Stimulated activated CD4-positive, alpha-beta T cell treated with anti-CD3 and anti-CD28 coated beads, Interleukin-2, amount 100 ng/mL, for 4 hours (primary cell): ENCODE measurements around the gene ZNF524.

Experiments used
- DNase-seq: peaks from one replicate; pipeline ENCODE4 v3.0.0-alpha.2; 2020; ENCODE audit warnings: low read depth

ZNF524 gene

DNA sequence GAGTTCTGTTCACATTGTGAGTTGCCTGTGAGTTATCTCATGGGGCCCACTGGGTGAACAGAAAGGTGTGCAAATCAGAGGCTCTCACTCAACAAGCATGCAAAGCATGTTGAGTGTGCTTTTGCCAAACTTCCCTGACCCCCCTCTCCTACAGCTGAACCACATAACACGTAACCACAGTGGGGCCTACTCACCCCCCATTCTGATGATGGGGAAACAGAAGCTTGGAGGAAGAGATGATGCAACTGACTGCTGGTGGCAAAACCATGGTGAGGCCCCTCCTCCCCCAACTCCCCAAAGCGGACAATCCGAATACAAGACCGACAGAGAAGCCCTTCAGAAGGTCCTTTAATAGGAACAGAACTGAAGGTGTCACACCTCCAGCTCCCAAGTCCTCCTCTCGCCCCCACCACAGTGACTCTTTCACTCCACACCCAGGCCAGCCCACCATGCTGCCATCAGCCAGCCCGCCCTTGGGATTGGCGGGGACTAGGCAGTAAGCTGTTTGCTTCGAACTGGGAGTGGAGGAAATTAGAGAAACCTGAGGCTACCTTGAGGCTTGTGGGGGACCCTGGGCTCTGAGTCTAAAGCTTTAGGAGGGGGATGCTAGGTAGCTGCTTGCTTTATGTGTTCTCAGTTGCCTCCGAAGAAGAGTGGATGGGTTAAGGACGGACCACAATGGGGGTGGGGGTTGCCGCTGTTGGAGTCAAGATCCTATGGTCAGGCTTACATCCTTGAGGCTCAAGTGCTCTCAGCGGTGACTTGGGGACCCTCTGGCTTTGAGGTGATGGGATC lies 20.5 kb downstream of the ZNF524 start:
- no peak for DNase-seq

DNA sequence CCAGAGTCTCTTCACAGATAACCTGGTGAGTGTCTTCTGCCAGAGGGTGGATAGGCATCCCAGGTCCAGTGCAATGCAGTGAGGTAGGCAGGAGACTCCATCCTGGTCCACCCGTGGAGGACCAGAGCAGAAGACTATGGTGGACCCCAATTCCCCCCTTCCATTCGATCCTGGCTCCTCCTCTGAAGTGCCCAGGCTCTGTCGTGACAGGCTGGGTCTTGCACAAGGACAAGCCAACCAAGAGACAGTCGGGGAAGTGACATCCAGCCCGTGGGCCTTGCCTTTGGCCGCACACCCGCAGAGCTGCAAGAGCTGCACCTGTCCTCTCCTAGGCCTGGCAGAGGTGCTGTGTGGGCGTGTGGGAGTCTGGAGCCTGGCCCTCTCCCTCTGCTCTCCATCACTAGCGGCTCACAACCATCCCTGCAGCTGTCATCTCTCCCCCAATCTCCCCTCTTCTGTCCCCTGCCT lies 21.2 kb downstream of the ZNF524 start:
- DNase-seq = no peak

DNA sequence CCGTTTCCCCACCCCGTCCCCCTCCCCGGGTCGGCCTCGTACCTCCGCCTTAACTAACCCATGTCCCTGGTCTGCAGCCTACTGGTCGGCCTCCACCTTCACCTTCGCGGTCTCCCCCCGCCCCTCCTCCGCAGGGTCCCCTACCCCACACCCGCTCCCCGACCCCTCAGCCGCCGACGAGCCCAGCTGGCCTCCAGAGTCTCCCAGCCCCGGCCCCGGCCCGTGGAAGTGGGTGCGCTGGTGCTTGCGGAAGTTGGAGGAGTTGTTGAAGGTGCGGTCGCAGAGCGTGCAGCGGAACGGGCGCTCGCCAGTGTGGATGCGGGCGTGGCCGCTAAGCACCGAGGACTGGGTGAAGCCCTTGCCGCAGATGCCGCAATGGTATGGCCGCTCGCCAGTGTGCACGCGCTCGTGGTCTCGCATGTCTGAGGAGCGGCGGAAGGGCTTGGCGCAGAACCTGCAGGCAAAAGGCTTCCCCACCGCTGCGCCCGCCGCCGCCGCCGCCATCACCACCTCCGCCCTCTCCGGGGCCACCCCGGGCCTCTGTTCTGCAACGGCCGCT lies 21.7 kb downstream of the ZNF524 start:
- DNase-seq = no peak

DNA sequence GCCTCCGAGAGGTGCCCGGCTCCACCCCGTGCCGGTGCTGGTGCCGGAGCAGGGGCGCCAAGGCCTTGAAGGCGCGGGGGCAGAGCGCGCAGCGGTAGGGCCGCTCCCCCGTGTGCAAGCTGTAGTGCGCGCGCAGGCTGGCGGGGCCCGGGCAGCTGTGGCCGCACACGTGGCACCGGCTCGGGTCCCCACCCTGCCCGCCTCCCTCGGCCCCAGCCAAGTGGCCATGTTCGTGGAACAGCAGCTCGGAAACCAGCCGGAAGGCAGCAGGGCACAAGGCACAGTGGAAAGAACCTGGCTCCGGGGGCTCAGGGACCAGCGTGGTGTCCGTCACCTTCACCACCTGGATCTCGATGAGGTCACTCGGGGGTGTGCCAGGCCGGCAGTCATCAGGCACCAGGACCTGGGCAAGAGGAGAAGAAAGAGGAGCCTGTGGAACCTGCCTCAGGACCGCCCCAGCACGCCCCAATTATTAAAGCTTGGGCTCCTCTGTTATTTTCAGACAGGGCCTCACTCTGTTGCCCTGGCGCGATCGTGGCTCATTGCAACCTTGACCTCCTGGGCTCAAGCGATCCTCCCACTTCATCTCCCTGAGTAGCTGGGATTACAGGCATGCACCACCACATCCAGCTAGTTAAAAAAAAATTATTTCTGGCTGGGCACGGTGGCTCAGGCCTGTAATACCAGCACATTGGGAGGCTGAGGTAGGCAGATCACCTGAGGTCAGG lies 22.3 kb downstream of the ZNF524 start:
- no peak for DNase-seq

DNA sequence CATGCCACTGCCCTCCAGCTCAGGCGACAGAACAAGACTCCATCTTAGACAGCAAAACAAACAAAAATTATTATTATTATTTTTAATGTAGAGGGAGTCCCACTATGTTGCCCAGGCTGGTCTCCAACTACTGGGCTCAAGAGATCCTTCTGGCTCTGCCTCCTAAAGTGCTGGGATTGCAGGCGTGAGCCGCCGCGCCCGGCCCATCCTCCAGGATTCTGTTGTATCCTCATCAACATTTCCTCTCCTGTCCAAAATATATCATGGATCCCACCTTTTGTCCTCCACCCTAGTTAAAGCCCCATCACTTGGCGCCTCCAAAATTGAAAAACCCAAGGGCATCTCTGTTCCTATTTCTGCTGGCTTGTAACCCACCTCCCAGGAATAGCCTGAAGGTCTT lies 23.0 kb downstream of the ZNF524 start:
- no peak for DNase-seq

DNA sequence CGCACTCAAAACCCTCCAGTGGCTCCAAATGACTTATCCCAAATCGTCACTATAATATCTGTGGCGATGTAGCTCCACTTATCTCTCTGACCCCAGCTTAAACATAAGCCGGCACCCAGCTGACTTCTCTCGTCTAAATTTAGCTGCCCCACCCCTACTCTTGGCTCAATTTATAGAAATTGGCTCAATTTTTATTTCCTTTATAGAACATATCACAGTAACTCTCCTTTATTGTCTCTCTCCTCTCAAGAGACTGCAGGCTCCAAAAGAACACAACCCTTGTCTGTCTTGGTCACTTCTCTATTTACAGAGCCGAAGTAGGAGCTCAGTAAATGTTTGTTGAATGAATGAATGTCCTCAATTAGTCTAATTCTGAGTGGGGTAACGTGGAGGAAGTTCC lies 23.5 kb downstream of the ZNF524 start:
- DNase-seq = no peak

DNA sequence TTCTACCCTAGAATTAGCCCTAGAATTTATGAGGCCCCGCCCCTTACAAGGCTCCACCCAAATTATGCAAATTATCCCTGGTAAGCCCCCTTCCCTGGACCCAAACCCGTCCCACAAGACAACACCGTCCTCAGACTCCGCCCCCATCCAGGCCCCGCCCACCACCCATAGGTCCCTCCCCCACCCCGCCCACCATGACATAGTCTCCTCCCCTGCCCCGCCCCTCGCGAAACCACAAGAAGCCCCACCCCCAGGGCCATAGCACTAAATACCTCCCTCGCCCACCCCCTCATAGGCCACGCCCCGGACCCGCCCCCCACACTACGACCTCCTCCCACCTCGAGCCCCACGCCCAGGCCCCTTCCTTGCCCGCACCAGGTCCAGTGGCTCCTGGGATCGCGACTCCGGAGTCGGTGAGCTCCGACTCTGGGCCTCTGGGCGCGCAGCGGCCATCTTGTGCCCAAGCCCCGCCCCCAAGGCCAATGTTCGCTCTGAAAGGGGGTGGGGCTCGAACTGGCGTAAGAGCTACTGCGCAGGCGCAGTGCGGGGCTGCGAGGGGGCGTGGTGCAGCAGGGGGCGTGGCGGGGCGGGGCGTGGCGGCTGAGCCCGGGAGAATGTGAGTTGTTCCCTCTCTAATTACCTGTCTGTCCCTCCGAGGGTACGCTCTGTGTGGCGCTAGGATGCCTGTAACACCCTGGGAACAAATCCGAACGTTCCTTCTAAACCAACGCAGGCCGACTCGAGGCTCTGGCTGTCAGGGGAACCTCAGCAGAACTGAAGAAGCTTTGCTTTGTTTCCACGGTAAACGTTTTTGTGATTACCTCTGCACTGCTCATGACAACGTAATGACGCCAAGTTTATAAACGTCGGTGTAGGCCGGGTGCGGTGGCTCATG lies 24.3 kb downstream of the ZNF524 start, which contains the start of gene ZNF784:
Gene ZNF784, minus strand, starts transcription at position 458 of the 895 bp plus-strand sequence. Its CDS starts 5 bp downstream, at position 453.
- peak; percentile 93 for DNase-seq

DNA sequence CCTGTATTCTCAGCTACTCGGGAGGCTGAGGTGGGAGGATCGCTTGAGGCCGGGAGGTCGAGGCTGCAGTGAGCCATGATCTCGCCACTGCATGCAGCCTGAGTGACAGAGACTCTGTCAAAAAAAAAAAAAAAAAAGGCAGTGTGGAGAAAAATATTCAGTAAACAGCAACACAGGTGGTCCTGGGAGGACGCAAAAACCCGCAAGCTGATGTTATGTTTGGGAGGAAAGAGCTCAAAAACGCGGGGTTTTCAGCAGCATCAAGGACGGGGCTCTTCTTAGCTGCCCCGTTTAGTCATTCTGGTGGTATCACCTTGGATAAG lies 24.9 kb downstream of the ZNF524 start:
- DNase-seq = no peak

DNA sequence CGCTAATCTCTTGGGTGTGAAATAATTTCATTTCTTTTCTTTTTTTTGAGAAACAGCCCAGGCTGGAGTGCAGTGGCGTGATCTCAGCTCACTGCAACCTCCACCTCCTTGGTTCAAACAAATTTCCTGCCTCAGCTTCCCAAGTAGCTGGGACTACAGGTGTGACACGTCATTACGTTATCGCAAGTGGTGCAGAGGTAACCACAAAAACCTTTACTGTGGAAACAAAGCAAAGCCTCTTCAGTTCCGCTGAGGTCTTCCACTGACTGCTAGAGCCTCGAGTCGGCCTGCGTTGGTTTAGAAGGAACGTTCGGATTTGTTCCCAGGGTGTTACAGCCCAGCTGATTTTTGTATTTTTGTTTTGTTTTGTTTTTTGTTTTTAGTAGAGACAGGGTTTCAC lies 26.3 kb downstream of the ZNF524 start:
- DNase-seq = peak; percentile 53

DNA sequence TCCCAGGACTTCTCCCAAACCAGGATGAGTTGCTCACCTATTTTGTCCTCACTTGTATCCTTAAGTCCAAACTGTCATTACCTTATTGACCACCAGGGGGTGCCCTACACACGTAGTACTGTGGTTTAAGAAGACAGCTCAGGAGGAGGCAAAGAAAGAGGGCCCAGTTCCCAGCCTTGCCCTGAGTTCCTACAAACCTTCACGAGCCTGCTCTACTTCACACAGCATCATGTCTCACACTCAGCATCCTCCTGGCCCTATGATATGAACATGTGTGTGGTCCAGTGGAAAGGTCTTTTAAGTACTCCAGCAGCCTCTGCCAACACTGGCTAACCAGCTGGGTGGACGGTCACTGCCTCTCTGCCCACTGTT lies 32.4 kb downstream of the ZNF524 start:
- peak; percentile 86 for DNase-seq

DNA sequence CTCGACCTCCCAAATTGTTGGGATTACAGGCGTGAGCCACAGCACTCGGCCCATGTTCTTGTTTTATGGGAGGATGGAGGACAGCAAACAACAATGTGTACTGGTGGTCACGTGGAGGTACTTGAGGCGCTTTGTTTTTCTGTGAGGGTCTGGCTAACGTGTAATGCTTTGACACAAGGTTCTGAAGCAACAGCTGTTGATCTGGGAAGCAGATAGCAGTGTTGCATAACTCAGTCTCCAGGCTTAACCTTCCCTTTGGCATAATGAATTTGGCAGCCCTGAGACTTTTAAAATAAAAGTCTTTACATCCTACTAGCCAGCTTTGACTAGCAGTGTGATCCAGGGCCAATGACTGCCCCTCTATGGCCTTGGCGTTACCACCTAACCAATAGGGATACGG lies 33.8 kb downstream of the ZNF524 start:
- no peak for DNase-seq

DNA sequence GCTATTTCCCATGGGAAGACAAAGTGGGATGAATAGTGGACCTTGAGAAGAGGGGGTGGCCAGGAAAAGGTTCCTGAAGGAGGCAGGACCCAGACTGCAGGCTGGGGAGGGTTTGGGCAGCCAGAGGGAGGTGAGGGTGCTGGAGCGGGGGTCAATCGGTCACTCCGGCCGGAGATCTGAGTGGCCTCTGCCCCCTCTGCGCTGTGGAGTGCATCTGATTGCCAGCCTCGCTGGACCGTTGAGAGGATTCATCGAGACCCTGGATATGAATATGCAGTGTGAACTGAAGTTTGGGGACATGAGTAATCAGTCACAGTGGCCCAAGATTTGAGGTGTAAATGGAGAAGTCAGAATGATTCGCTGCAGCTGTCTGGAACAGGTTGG lies 35.2 kb downstream of the ZNF524 start:
- DNase-seq = no peak

DNA sequence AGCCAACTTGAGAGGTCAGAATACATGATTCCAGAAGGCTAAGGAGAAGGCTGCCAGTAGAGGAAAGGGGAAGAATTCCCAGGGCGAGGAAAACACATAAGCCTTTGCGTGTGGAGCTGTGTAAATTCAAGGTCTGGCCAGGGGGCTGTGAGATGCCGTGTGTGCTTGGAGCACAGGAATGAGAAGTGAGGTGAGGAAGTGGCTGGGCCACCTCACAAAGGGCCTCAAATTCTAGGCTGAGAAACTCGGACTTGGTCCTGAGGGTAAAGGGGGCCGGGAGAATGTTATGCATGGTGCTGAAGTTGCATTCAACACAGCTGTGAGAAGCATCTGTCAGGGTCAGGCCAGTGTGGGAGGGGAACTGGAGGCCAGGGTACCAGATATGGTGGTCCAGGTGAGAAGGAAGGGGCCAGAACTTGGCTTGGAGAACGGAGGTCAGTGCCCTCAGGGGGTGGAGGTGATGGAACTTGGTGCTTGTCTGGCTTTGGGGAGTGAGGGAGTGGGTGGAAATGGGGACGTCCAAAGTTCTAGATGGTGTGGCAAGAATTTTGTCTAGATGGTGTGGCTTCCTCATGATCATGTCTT lies 35.9 kb downstream of the ZNF524 start:
- no peak for DNase-seq

DNA sequence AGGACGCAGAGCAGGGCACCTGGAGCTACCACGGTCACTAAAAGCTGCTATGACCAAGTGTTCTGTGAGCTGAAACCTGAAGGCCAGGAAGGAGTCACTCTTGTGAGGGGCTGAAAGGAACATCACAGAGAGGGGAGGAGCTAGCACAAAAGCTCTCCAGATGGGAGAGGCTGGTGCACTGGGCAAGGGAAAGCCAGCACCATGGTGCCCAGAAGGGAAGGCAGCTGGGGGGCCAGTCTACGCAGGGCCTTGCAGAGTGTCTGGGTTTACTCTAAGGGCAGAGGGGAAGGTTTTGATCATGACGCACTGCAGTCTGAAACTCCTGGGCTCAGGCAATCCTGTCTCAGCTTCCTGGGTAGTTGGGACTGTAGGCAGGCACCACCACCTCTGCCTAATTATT lies 36.6 kb downstream of the ZNF524 start:
- DNase-seq = no peak

DNA sequence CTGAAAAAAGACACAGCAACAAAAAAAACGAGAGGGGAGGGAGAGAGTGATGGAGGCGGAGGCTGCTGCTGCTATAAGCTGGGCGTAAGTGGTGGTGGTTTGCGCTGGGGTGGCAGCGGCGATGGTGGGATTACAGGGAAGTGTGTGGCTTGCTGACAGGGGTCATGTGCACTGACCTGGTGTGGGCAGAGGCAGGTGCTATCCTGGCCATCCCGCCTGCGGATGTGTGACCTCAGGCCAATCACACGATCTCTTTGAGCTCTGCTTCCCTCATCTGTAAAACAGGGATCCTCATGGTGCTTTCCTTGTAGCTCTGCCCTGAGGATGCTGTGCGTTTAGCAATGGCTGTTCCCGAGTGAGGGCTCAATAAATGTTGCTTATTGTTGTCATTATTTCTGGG lies 37.4 kb downstream of the ZNF524 start:
- DNase-seq = no peak

DNA sequence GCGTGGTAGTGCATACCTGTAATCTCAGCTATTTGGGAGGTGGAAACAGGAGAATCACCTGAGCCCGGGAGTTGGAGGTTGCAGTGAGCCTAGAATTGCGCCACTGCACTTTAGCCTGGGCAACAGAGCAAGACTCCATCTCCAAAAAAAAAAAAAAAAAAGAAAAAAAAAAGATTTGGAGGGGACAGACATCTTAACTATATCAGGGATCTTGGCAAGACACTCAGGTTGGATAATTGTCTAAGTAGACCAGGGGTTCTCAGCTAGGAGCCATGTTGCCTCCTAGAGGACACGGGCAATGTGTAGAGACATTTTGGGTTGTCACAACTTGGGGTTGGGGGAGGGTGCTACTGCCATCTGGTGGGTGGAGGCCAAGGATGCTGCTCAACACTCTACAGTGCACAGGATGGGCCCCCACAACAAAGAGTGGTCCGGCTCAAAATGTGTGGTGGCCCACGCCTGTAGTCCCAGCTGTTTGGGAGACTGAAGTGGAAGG lies 38.8 kb downstream of the ZNF524 start:
- peak; percentile 36 for DNase-seq

DNA sequence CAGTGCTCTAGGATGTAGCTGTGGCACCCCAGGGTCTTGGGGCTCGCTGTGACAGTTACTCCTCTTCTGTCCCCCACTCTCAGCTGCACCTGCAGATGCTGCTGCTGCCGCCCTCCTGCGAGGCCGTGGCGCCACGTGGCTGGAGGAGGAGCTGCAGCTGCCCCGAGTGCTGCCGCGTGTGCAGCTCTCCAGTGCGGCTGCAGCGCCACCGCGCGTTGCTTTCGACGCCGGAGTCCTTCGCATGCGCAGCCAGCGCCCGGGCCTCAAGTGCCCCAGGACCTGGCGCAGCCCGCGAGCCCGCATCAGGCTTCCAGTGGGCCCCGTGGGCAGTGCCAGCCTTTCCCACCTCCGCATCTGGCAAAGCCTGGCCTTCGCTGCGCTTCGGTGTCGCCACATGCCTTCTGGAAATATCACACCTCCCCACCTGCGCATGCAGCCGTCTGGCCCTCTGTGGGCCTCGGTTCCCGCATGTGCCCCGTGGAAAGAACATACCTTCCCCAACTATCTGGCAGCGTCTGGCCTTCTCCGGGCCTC lies 40.0 kb downstream of the ZNF524 start:
- peak; percentile 69 for DNase-seq

DNA sequence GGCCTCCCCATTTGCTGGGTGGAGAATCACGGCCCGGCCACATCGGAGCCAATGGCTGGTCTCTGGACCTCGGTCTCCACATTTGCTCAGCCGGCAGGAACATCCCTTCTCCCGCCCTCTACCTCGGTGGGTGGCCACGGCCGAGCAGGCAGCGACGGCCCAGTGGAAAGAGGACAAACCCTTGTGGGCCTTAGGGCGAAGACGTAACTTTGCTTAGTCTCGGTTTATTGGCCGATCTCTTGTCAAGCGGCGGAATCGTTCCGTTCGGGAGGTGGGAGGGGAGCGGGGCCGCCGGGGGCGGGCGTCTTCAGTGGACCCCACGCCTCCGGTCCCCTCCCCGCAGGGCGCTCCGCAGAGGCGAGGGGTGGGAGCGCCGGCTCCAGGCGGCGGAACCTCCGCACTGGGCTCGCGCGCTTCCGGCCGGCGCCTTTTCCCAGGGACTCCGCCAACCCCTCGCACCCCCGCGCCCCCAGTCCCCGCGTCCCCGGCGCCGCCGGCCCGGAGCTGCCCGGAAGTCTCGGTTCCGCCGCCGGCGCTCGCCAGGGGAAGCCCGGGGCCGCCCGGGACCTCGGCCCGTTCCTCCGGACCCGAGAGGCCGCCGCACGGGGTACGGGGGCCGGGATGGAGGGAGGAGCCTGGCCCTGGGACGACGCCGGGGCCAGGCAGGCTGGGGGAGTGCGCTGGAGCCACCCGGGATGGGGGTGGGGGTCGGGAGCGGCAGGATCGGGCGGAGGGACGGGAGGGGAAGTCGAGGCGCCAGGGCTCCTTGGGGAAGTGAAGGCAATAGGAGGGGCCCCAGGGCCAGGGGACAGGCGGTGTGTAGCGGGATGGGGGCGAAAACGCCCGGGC lies 40.7 kb downstream of the ZNF524 start, which contains the start of gene ZNF580:
Gene ZNF580, plus strand, starts transcription at position 426 of the 849 bp plus-strand sequence. CDS start 1,507 bp downstream, outside the sequence.
- DNase-seq = peak; percentile 56

DNA sequence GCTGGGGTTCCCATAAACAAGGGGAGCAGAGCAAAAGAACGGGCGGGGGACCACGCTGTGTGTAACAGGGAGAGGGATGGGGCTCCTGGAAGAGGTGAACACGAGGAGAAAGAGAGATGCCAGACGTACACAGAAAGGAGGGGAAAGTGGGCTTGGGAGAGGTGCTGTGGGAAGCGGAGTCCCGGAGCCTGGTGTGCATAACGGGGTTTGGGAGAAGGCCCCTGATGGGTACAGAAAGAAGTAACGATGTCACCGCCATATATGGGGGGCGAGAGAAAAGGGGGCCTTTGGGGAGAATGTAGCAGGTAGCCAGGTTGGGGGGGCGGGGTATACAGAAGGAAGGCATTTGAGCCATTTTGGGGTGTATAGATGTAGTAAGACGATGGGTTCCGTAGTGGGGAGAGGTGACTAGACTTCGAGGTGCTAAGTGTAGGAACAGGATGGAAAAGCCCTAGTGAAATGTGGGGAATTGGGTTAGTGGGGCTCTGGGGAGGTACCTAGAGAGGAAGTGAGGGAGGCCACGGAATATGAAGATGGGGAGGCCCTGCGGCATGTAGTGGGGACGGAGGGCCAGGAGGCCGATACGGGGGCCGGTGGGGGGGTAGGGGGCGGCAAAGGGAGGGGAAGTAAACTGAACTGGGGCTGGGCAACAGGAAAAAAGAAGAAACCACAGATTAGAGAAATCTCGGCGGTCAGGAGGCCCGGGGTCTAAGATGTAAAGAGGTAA lies 41.5 kb downstream of the ZNF524 start:
- no peak for DNase-seq
